ENCODE data around the gene PHRF1. TPM values are rescaled to one million over a fixed set of nuclear protein-coding genes. Genes with fewer than 3 reads are reported as not detected.

The PHRF1 gene
- polyA plus RNA-seq, 1 donor from 2014 or later = 8.5 TPM

DNA sequence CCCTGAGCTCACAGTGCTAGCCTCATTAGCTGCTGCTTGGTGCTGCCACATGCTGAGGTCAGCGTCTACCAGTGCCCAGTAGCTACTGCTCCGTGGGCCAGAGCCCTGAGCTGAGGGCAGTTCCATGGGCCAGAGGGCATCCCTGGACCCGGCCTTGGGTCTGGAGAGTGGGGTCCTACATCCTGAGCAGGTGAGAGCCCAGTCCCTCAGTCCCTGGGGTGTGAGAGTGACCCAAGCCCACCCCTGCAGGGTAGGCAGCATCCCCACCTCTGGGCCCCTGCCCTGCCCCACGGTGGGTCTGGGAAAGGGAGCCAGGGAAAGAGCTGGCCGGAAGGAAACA lies 25.6 kb upstream of the PHRF1 start:
- Histone ChIP-seq H3F3A (ENCODE audit: insufficient read depth, low read length, poor library complexity, severe bottlenecking) (no peaks in the 10 kb centered on the region), H3K27me3 (ENCODE audit: insufficient read depth, low read depth, low read length) (peaks cover 14% of the 10 kb centered on the region)
- TF ChIP-seq EP300 (conservative IDR thresholded peaks at IDR 0.05; ENCODE audit: poor library complexity, severe bottlenecking) (no peak), POLR2AphosphoS5 (IDR thresholded peaks at IDR 0.05) (no peak), RAD21 (conservative IDR thresholded peaks at IDR 0.05) (no peak), MXI1 (conservative IDR thresholded peaks at IDR 0.05; ENCODE audit: poor library complexity, severe bottlenecking) (no peak), EZH2 (IDR thresholded peaks at IDR 0.05; ENCODE audit: borderline replicate concordance, insufficient read depth, low read length, poor library complexity, severe bottlenecking) (no peak), TAF1 (IDR thresholded peaks at IDR 0.05; ENCODE audit: low read depth) (no peak), SMC3 (conservative IDR thresholded peaks at IDR 0.05; ENCODE audit: poor library complexity) (no peak)
- TF ChIP-seq, protein P1, sequence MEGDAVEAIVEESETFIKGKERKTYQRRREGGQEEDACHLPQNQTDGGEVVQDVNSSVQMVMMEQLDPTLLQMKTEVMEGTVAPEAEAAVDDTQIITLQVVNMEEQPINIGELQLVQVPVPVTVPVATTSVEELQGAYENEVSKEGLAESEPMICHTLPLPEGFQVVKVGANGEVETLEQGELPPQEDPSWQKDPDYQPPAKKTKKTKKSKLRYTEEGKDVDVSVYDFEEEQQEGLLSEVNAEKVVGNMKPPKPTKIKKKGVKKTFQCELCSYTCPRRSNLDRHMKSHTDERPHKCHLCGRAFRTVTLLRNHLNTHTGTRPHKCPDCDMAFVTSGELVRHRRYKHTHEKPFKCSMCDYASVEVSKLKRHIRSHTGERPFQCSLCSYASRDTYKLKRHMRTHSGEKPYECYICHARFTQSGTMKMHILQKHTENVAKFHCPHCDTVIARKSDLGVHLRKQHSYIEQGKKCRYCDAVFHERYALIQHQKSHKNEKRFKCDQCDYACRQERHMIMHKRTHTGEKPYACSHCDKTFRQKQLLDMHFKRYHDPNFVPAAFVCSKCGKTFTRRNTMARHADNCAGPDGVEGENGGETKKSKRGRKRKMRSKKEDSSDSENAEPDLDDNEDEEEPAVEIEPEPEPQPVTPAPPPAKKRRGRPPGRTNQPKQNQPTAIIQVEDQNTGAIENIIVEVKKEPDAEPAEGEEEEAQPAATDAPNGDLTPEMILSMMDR (IDR thresholded peaks at IDR 0.05; ENCODE audit: poor library complexity, severe bottlenecking) = no peak
- TF ChIP-seq, protein P2, sequence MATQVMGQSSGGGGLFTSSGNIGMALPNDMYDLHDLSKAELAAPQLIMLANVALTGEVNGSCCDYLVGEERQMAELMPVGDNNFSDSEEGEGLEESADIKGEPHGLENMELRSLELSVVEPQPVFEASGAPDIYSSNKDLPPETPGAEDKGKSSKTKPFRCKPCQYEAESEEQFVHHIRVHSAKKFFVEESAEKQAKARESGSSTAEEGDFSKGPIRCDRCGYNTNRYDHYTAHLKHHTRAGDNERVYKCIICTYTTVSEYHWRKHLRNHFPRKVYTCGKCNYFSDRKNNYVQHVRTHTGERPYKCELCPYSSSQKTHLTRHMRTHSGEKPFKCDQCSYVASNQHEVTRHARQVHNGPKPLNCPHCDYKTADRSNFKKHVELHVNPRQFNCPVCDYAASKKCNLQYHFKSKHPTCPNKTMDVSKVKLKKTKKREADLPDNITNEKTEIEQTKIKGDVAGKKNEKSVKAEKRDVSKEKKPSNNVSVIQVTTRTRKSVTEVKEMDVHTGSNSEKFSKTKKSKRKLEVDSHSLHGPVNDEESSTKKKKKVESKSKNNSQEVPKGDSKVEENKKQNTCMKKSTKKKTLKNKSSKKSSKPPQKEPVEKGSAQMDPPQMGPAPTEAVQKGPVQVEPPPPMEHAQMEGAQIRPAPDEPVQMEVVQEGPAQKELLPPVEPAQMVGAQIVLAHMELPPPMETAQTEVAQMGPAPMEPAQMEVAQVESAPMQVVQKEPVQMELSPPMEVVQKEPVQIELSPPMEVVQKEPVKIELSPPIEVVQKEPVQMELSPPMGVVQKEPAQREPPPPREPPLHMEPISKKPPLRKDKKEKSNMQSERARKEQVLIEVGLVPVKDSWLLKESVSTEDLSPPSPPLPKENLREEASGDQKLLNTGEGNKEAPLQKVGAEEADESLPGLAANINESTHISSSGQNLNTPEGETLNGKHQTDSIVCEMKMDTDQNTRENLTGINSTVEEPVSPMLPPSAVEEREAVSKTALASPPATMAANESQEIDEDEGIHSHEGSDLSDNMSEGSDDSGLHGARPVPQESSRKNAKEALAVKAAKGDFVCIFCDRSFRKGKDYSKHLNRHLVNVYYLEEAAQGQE (IDR thresholded peaks at IDR 0.05; ENCODE audit: borderline replicate concordance) = no peak

DNA sequence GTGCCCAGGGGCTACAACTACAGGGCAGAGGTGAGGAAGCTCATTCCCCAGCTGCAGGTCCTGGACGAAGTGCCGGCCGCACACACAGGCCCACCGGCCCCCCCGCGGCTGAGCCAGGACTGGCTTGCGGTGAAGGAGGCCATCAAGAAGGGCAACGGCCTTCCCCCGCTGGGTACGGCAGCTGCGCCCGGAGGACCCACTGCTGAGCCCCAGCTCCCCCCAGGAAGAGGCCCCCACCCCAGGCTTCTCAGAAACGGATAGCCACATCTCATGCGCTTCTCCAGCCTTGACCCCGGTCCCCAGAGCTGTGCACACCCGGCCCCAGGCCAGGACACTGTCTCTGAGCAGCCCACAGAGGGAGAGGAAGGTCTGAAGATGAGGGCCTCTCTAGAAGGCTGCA lies 25.1 kb upstream of the PHRF1 start:
- Histone ChIP-seq H3K9me2 (ENCODE audit: insufficient read depth, low read length) (no peaks in the 10 kb centered on the region), H3K4me3 (ENCODE audit: low read length) (no peak overlapping the region), H3K79me2 (replicated peaks; ENCODE audit: insufficient read depth, low read length) (no peaks in the 10 kb centered on the region), H3K9ac (ENCODE audit: low read length) (no peak overlapping the region), H4K20me1 (ENCODE audit: insufficient read depth) (no peaks in the 10 kb centered on the region), H3K27me3 (ENCODE audit: insufficient read depth, low read depth, low read length) (peaks cover 18% of the 10 kb centered on the region), H3K27ac (ENCODE audit: low read length) (no peak overlapping the region), H3K9me3 (ENCODE audit: low read length) (no peaks in the 10 kb centered on the region), H3F3A (ENCODE audit: insufficient read depth, low read length, poor library complexity, severe bottlenecking) (no peaks in the 10 kb centered on the region), H2AFZ (ENCODE audit: low read depth, low read length) (no peak overlapping the region), H3K36me3 (ENCODE audit: insufficient read depth, low read length) (no peaks in the 10 kb centered on the region), H3K4me2 (ENCODE audit: low read length) (no peak overlapping the region)
- TF ChIP-seq TAF1 (IDR thresholded peaks at IDR 0.05; ENCODE audit: low read depth) (no peak), EZH2 (IDR thresholded peaks at IDR 0.05; ENCODE audit: borderline replicate concordance, insufficient read depth, low read length, poor library complexity, severe bottlenecking) (no peak), MXI1 (conservative IDR thresholded peaks at IDR 0.05; ENCODE audit: poor library complexity, severe bottlenecking) (no peak), SMC3 (conservative IDR thresholded peaks at IDR 0.05; ENCODE audit: poor library complexity) (no peak), POLR2AphosphoS5 (IDR thresholded peaks at IDR 0.05) (no peak), RAD21 (conservative IDR thresholded peaks at IDR 0.05) (no peak), EP300 (conservative IDR thresholded peaks at IDR 0.05; ENCODE audit: poor library complexity, severe bottlenecking) (no peak)
- TF ChIP-seq, protein P2 (IDR thresholded peaks at IDR 0.05; ENCODE audit: borderline replicate concordance) = no peak
- TF ChIP-seq, protein P1 (IDR thresholded peaks at IDR 0.05; ENCODE audit: poor library complexity, severe bottlenecking) = no peak

More for the DNA sequence above, 25.6 kb upstream of the PHRF1 start:
- Histone ChIP-seq H3K9ac (ENCODE audit: low read length) (no peak overlapping the region), H4K20me1 (ENCODE audit: insufficient read depth) (no peaks in the 10 kb centered on the region), H3K79me2 (replicated peaks; ENCODE audit: insufficient read depth, low read length) (no peaks in the 10 kb centered on the region), H3K4me2 (ENCODE audit: low read length) (no peak overlapping the region), H3K9me2 (ENCODE audit: insufficient read depth, low read length) (no peaks in the 10 kb centered on the region), H3K9me3 (ENCODE audit: low read length) (no peaks in the 10 kb centered on the region), H3K4me3 (ENCODE audit: low read length) (no peak overlapping the region), H2AFZ (ENCODE audit: low read depth, low read length) (no peak overlapping the region), H3K36me3 (ENCODE audit: insufficient read depth, low read length) (no peaks in the 10 kb centered on the region), H3K27ac (ENCODE audit: low read length) (no peak overlapping the region)
